GM10266 (cell line): ENCODE measurements around the gene PLEKHM2.

Experiments used
- DNase-seq: peaks from one replicate; pipeline ENCODE4 v3.0.0; 2012; ENCODE audit errors: extremely low spot score
- CTCF ChIP-seq: IDR thresholded peaks from 2 replicates; pipeline ENCODE4 v1.5.1; 2012; ENCODE audit warnings: mild to moderate bottlenecking, low read depth; ENCODE audit not compliant: control insufficient read depth, insufficient read depth; ENCODE audit errors: missing control alignments

Gene PLEKHM2

GRCh38 chr1:15663925-15664324 is 20.2 kb upstream of the PLEKHM2 start:
- no peak for TF ChIP-seq CTCF
- no peak for DNase-seq

- no peak for DNase-seq
- no peak for TF ChIP-seq CTCF
These were observed 16.8 kb upstream of the PLEKHM2 start for GRCh38 chr1:15667362-15667761.

GRCh38 chr1:15668089-15668754 is 15.9 kb upstream of the PLEKHM2 start:
- TF ChIP-seq CTCF = no peak
- no peak for DNase-seq

- TF ChIP-seq CTCF = no peak
- no peak for DNase-seq
These were observed 15.0 kb upstream of the PLEKHM2 start for GRCh38 chr1:15669074-15669473.

GRCh38 chr1:15669864-15670263 is 14.3 kb upstream of the PLEKHM2 start:
- no peak for DNase-seq
- TF ChIP-seq CTCF = no peak

GRCh38 chr1:15671430-15671829 is 12.7 kb upstream of the PLEKHM2 start:
- TF ChIP-seq CTCF = no peak
- DNase-seq = no peak

- TF ChIP-seq CTCF = no peak
- DNase-seq = no peak
These were observed 9.5 kb upstream of the PLEKHM2 start for GRCh38 chr1:15674386-15675159.
